Measurements from ENCODE around the gene TBC1D10A.

GRCh38 chr22:30252411-30253204 is 74.1 kb downstream of the TBC1D10A start:
- TF ChIP-seq CTCF (IDR thresholded peaks at IDR 0.05): no peak
- no peak for TF ChIP-seq POLR2AphosphoS5 (IDR thresholded peaks at IDR 0.05)
- TF ChIP-seq POLR2A (IDR thresholded peaks at IDR 0.05): no peak

Data from prostate gland (tissue), 2 donors.